Measurements from ENCODE around the gene NRL.

Gene NRL

DNA sequence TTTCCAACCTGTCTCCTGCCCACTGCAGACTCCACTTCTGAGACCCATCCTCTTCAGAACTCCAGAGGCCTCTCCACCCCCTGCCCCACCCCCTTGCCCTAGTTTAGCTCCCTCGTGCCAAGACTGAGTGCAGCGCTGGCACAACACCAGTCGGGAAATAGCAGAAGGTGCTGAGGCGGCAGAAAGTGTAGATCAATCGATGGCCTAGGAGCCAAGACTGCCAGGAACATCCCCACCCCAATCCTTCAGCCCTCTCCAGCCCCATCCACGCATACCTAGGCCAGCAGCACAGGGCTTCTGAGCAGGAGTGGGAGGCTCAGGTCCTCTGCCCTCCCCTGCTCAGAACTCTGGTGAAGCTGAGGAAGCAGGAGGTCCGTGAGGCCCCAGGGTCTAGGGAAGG, 42.3 kb downstream of the NRL start:
- H3K27ac ChIP-seq = no peak overlapping the region
- no peaks in the 10 kb centered on the region for H3K9me3 ChIP-seq
- H3K27me3 ChIP-seq = no peaks in the 10 kb centered on the region
- H3K36me3 ChIP-seq = no peaks in the 10 kb centered on the region
- TF ChIP-seq CTCF (IDR thresholded peaks at IDR 0.05) = no peak
- H3K4me1 ChIP-seq (ENCODE audit: control insufficient read depth in 1 of 2, insufficient read depth in 1 of 2, low read depth in 1 of 2, low read length in 1 of 2) = peaks cover 24 to 27% of the 10 kb centered on the region in 2 experiments
- H3K4me3 ChIP-seq (ENCODE audit: low read depth in 1 of 2, low read length in 1 of 2) = no peak overlapping the region

DNA sequence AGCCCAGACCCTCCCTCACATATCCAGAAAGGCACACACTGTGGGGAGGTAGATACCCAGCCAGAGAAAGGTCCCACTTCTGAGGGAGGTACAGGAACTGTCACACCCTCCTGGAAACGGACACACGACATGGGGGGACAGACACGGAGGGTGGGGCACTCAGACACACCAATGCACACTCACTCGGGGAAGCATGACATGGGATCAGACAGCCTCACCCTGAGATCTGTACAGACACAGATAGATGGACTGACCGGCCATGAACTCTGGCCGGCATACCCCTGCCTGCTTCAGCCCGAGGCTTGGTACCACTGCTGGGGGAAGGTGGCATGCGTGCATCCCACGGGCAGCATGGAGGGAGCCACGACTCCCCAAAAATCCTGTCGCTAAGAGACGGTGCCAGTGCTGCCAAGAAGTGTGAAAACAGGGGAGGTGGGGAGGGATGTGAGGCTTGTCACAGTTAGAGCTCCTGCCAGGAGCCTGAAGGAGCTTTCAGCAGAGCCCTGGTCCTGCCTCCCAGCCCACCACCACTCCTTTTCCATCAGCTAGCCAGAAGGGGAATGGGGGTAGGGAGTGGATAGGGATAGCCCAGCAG, 42.8 kb downstream of the NRL start:
- peaks cover 24 to 27% of the 10 kb centered on the region in 2 experiments for H3K4me1 ChIP-seq (ENCODE audit: control insufficient read depth in 1 of 2, insufficient read depth in 1 of 2, low read depth in 1 of 2, low read length in 1 of 2)
- no peak overlapping the region for H3K4me3 ChIP-seq (ENCODE audit: low read depth in 1 of 2, low read length in 1 of 2)

GRCh38 chr14:24071144-24071697, 43.5 kb downstream of the NRL start, which contains the start of gene CPNE6:
CPNE6 (plus strand) TSS chr14:24071562; CDS start chr14:24072937, 1,375 bp downstream.
- Histone ChIP-seq H3K27me3 (no peaks in the 10 kb centered on the region), H3K9me3 (no peaks in the 10 kb centered on the region), H3K4me3 (ENCODE audit: low read depth in 1 of 2, low read length in 1 of 2) (no peak within 1 kb of the TSS), H3K4me1 (ENCODE audit: control insufficient read depth in 1 of 2, insufficient read depth in 1 of 2, low read depth in 1 of 2, low read length in 1 of 2) (peaks cover 24 to 27% of the 10 kb centered on the region in 2 experiments), H3K27ac (no peak within 1 kb of the TSS), H3K36me3 (no peaks in the 10 kb centered on the region)
- TF ChIP-seq CTCF (IDR thresholded peaks at IDR 0.05) = no peak

More for the DNA sequence above, 42.8 kb downstream of the NRL start:
- no peaks in the 10 kb centered on the region for H3K27me3 ChIP-seq
- no peaks in the 10 kb centered on the region for H3K9me3 ChIP-seq
- no peak for TF ChIP-seq CTCF (IDR thresholded peaks at IDR 0.05)
- no peaks in the 10 kb centered on the region for H3K36me3 ChIP-seq
- H3K27ac ChIP-seq = no peak overlapping the region

DNA sequence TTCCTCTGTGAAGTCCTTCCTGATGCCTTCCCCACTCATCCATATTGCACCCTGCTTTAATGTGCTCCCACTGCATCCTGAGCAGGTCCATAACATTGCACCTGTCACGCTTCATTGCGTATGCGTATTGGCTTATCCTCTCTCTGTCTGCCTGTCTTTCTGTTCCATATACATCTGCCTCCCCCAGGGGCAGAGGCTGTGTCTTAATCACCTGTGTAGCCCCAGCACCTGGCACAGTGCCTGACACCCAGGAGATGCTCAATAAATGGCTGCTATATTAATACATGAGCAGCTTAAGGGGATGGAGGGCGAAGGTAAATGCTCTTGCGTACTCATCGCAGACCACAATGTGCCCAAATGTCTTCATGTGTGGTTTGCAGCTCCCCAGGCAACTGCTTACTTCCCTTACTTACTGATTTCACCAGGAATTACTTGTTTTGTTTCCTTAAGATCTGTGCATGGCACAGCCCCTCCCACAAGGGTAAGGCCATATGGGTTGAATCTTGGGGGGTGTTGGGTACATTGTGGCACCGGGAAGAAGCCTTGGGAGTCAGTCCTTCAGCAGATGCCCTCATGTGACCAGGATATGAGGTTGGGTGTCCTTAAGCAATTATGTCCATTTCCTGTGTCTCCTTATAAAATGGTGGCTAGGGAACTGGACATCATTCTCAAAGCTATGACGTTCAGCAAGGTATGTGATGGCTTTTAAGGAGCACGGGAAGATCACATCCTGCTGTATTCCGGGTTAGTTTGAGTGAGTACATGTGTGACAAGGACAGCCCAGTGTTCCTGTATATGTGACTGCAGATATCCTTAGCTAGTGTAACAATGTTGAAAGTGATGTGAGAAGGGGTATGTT, 44.2 kb downstream of the NRL start:
- no peak overlapping the region for H3K27ac ChIP-seq
- H3K27me3 ChIP-seq = no peaks in the 10 kb centered on the region
- peaks cover 24 to 27% of the 10 kb centered on the region in 2 experiments for H3K4me1 ChIP-seq (ENCODE audit: control insufficient read depth in 1 of 2, insufficient read depth in 1 of 2, low read depth in 1 of 2, low read length in 1 of 2)
- TF ChIP-seq CTCF (IDR thresholded peaks at IDR 0.05) = no peak
- H3K36me3 ChIP-seq = no peaks in the 10 kb centered on the region
- no peaks in the 10 kb centered on the region for H3K9me3 ChIP-seq
- H3K4me3 ChIP-seq (ENCODE audit: low read depth in 1 of 2, low read length in 1 of 2) = no peak overlapping the region

DNA sequence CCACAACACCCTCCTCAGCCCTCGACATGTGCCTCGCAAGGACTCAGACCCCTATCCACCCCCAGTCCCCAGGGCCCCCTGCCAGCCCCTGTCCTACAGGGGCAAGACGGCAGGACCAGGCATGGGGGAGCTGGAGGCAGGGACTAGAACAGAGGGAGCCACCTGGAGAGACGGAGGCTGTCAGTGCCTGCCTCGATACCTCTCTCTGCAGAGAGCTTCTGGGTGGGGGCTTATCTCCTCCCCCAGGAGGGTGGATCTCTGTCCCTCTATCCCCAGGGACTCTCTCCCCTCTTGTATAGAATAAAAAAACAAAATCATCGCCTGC, 45.4 kb downstream of the NRL start:
- Histone ChIP-seq H3K27ac (no peak overlapping the region), H3K4me1 (ENCODE audit: control insufficient read depth in 1 of 2, insufficient read depth in 1 of 2, low read depth in 1 of 2, low read length in 1 of 2) (peaks cover 24 to 27% of the 10 kb centered on the region in 2 experiments), H3K27me3 (no peaks in the 10 kb centered on the region), H3K36me3 (no peaks in the 10 kb centered on the region), H3K4me3 (ENCODE audit: low read depth in 1 of 2, low read length in 1 of 2) (no peak overlapping the region), H3K9me3 (no peaks in the 10 kb centered on the region)
- no peak for TF ChIP-seq CTCF (IDR thresholded peaks at IDR 0.05)
